HepG2 (cell line): Measurements from ENCODE around the gene DYDC2. TPM values are rescaled to one million over a fixed set of nuclear protein-coding genes. Genes with fewer than 3 reads are reported as not detected.
A peak's percentile ranks its signal among the peaks of the same experiment; 100 is the strongest.

ENCODE experiments used
- ARID2 ChIP-seq: sonication (generic); formaldehyde crosslinking; IDR thresholded peaks from 2 replicates; pipeline ENCODE4 v1.8.1; 2022; ENCODE audit warnings: mild to moderate bottlenecking, missing genetic modification reagents, borderline replicate concordance
- ARID4A ChIP-seq: sonication (generic); formaldehyde crosslinking; IDR thresholded peaks from 2 replicates; pipeline ENCODE4 v1.5.0; 2020; ENCODE audit warnings: mild to moderate bottlenecking, missing genetic modification reagents, borderline replicate concordance
- ASH2L ChIP-seq: fragments of 300-600, 200-600 bp; sonication (generic); IDR thresholded peaks from 2 replicates; pipeline ENCODE4 v1.7.0; 2017; ENCODE audit warnings: low read depth, mild to moderate bottlenecking, moderate library complexity, mixed read lengths, low read length; ENCODE audit not compliant: insufficient read length
- BRCA1 ChIP-seq: sonication (generic); formaldehyde crosslinking; IDR thresholded peaks from 2 replicates; pipeline ENCODE4 v1.4.0; 2020; ENCODE audit warnings: missing genetic modification reagents
- CAMTA2 ChIP-seq: sonication (generic); formaldehyde crosslinking; IDR thresholded peaks from 2 replicates; pipeline ENCODE4 v1.4.0; 2020; ENCODE audit warnings: mild to moderate bottlenecking, missing genetic modification reagents, borderline replicate concordance
- EP300 ChIP-seq, 3 experiments: sonication (generic) in 1 of 3; formaldehyde crosslinking in 1 of 3; IDR thresholded peaks; 2 replicates each; pipeline versions ENCODE4 v1.5.1 to v1.6.1; 2011 to 2020; ENCODE audit warnings: low read depth in 2 of 3, low read length in 2 of 3, borderline replicate concordance in 1 of 3, improper control_type of control experiment in 1 of 3, mild to moderate bottlenecking in 1 of 3, missing genetic modification reagents in 1 of 3, moderate library complexity in 1 of 3
- FOSL2 ChIP-seq: sonication (generic); formaldehyde crosslinking; IDR thresholded peaks from 2 replicates; pipeline ENCODE4 v1.4.0; 2020; ENCODE audit warnings: missing genetic modification reagents
- FOXP4 ChIP-seq: sonication (generic); formaldehyde crosslinking; IDR thresholded peaks from 2 replicates; pipeline ENCODE4 v1.4.0; 2020; ENCODE audit warnings: missing genetic modification reagents
- HNF4A ChIP-seq: sonication (generic); formaldehyde crosslinking; IDR thresholded peaks from 2 replicates; pipeline ENCODE4 v1.4.0; 2020; ENCODE audit warnings: missing genetic modification reagents
- HNF4G ChIP-seq, 2 experiments: sonication (generic) in 1 of 2; formaldehyde crosslinking in 1 of 2; IDR thresholded peaks; 2 replicates each; pipeline versions ENCODE4 v1.4.0 to v1.6.1; 2011 to 2020; ENCODE audit warnings: borderline replicate concordance in 2 of 2, low read depth in 2 of 2, mild to moderate bottlenecking in 2 of 2, low read length in 1 of 2, missing genetic modification reagents in 1 of 2, moderate library complexity in 1 of 2
- MIXL1 ChIP-seq: IDR thresholded peaks from 2 replicates; pipeline ENCODE4 v1.6.1; 2016
- PATZ1 ChIP-seq: sonication (generic); formaldehyde crosslinking; IDR thresholded peaks from 2 replicates; pipeline ENCODE4 v1.4.0; 2020; ENCODE audit warnings: missing genetic modification reagents
- REPIN1 ChIP-seq: sonication (generic); formaldehyde crosslinking; IDR thresholded peaks from 2 replicates; pipeline ENCODE4 v1.8.0; 2022; ENCODE audit warnings: missing genetic modification reagents, low read depth, mild to moderate bottlenecking, borderline replicate concordance
- ZNF317 ChIP-seq: sonication (generic); formaldehyde crosslinking; IDR thresholded peaks from 2 replicates; pipeline ENCODE4 v1.5.0; 2020; ENCODE audit warnings: mild to moderate bottlenecking, missing genetic modification reagents
- ZNF503 ChIP-seq: sonication (generic); formaldehyde crosslinking; IDR thresholded peaks from 2 replicates; pipeline ENCODE4 v1.4.0; 2020; ENCODE audit warnings: missing genetic modification reagents
- ZNF781 ChIP-seq: sonication (generic); formaldehyde crosslinking; IDR thresholded peaks from 2 replicates; pipeline ENCODE4 v1.5.1; 2020; ENCODE audit warnings: borderline replicate concordance, mild to moderate bottlenecking, missing genetic modification reagents; ENCODE audit errors: not compliant biosample characterization
- polyA plus RNA-seq, 8 experiments: library from polyadenylated mRNA; depleted of rRNA in 3 of 8; stranded (reverse) in 7 of 8; unstranded in 1 of 8; fragments of >200 nt; fragmentation: Illumina TruSeq in 4 of 8; extraction: Trizol in 4 of 8; gene quantifications; 2 replicates each; pipeline versions ENCODE4 v1.2.1 to v1.2.3, GENCODE V29; 2011 to 2016; ENCODE audit warnings: low read depth in 4 of 8, missing spikeins in 1 of 8, mixed read lengths in 1 of 8; ENCODE audit not compliant: insufficient read depth in 1 of 8
- total RNA-seq, 5 experiments: library from RNA; depleted of rRNA; stranded (reverse); fragments of >200 nt; fragmentation: Illumina TruSeq; extraction: Trizol; gene quantifications; 2 replicates each; pipeline ENCODE4 v1.2.3, GENCODE V29; 2016; ENCODE audit warnings: low read depth in 1 of 5

DYDC2 gene
- total and polyA plus RNA-seq, 2 of the 13 experiments (the other 11 are each of a cell fraction or from before 2014, with no cell fraction given): 0.98 to 2.3 TPM

GRCh38 chr10:80415734-80416478, 59.3 kb downstream of the DYDC2 start (continued):
- TF ChIP-seq ARID4A (CRISPR knock-in tag) (peak; percentile 46; the same call in 1 of the 2 replicates), REPIN1 (CRISPR knock-in tag) (0 out of 2 replicates have a peak, but pooled peaks have one; percentile 43), HNF4G (IDR thresholded peaks at IDR 0.05; ENCODE audit: borderline replicate concordance, low read depth, low read length) (peak; percentile 87), HNF4G (CRISPR knock-in tag; IDR thresholded peaks at IDR 0.05; ENCODE audit: borderline replicate concordance, low read depth) (peak; percentile 87), ASH2L (peak; percentile 27), MIXL1 (CRISPR knock-in tag) (0 out of 2 replicates have a peak, but pooled peaks have one; percentile 17), CAMTA2 (no peak), ZNF503 (CRISPR knock-in tag) (peak; percentile 22; the same call in 1 of the 2 replicates), HNF4A (peak; percentile 90), FOSL2 (CRISPR knock-in tag) (peak; percentile 42), FOXP4 (CRISPR knock-in tag) (peak; percentile 77), ZNF781 (CRISPR knock-in tag) (no peak), ARID2 (CRISPR knock-in tag) (0 out of 2 replicates have a peak, but pooled peaks have one; percentile 61), PATZ1 (CRISPR knock-in tag) (0 out of 2 replicates have a peak, but pooled peaks have one; percentile 35), EP300 (IDR thresholded peaks at IDR 0.05; ENCODE audit: low read depth in 2 of 2, low read length in 2 of 2) (peak in 1 of 2 experiments; percentile 70; a peak in 2 of 4 replicates), EP300 (CRISPR knock-in tag; IDR thresholded peaks at IDR 0.05; ENCODE audit: borderline replicate concordance) (no peak), ZNF317 (peak; percentile 79), BRCA1 (CRISPR knock-in tag) (0 out of 2 replicates have a peak, but pooled peaks have one; percentile 54)
